GM12801 (cell line): ENCODE results near the gene IKZF1.

Experiments
- CTCF ChIP-seq: IDR thresholded peaks from one replicate; pipeline ENCODE4 v1.5.1; 2011; ENCODE audit warnings: control low read depth; ENCODE audit not compliant: insufficient read length; ENCODE audit errors: extremely low read depth

Gene IKZF1

GRCh38 chr7:50305583-50306493 lies 1.3 kb downstream of the IKZF1 start:
- TF ChIP-seq CTCF: no peak

DNA sequence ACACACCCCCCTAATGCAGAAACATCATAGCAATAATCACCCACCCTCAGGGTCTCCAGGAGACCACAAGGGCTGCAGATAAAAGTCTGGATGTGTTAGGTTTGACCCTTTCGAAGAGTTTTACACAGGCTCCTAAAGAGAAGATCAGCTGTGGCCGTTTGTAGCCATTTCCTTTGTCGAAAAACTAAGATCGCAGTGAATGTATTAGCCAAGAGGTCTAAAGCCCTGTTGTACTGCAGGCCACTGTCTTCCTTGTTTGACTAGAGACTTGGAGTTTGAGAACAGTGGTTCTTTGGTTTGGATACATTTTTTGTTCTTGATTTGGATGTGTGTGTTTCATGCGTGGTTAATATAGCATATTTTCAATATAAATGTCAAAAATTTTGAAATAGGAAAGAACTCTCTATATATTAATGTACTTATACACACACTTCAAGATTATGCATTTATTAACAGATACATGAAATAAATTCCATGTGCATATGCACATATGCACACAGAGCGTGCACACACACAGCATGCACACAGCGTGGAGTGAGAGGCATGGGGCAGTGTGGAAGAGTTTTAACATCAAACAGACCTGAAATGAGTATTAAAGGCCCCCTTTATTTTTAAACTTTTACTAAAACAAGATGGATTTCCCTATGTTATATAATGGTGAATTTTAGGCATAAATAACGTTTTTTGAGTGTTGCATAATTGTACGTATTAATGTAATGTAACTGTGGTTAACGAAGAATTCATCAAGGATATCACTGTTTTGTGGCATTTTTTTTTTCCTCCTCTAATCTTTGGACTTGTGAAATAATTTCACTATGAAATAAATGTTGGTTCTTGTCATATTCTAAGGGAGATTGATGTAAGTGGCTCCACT lies 2.2 kb downstream of the IKZF1 start:
- TF ChIP-seq CTCF: no peak

GRCh38 chr7:50307368-50308032 lies 3.0 kb downstream of the IKZF1 start:
- no peak for TF ChIP-seq CTCF

- no peak for TF ChIP-seq CTCF
These were observed 3.7 kb downstream of the IKZF1 start for GRCh38 chr7:50308203-50308531.

- no peak for TF ChIP-seq CTCF
These were observed 4.2 kb downstream of the IKZF1 start for GRCh38 chr7:50308532-50309385.

DNA sequence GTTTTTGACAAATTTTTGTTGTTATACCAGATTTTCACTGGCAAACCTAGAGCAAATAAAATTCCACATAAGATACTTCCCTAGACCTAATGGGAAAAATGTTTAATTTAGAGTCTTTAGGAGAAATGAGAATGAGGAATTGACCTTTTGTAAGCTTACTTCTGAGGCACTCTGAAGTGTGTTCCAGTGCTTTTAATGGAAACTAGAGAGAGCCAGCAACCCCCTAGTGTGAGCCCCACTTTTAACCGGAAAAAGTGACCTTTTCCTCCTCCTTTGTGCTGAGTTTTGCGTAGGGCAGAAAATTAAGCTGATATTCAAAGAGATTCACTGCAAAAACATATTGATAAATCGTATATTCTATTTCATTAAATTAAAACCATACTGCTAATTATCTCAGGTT lies 5.2 kb downstream of the IKZF1 start:
- no peak for TF ChIP-seq CTCF
